HG02763 (cell line): ENCODE measurements around the gene NPC1L1.
A peak's percentile ranks its signal among the peaks of the same experiment; 100 is the strongest.

Source experiments
- ATAC-seq: cut with Tn5 transposase; IDR thresholded peaks from one replicate; pipeline ENCODE4 v1.9.1; 2021; ENCODE audit warnings: mild to moderate bottlenecking, moderate library complexity; ENCODE audit not compliant: unreplicated experiment

NPC1L1 gene

GRCh38 chr7:44482502-44483485, 58.3 kb downstream of the NPC1L1 start:
- ATAC-seq = no peak

- ATAC-seq = no peak
These were observed 63.2 kb downstream of the NPC1L1 start for GRCh38 chr7:44477938-44478337.

GRCh38 chr7:44477063-44477830, 63.9 kb downstream of the NPC1L1 start:
- peak; percentile 71 for ATAC-seq

- no peak for ATAC-seq
These were observed 64.8 kb downstream of the NPC1L1 start for GRCh38 chr7:44476313-44476712.

GRCh38 chr7:44473295-44473694, 67.8 kb downstream of the NPC1L1 start:
- ATAC-seq = no peak

GRCh38 chr7:44472843-44473242, 68.3 kb downstream of the NPC1L1 start:
- no peak for ATAC-seq

GRCh38 chr7:44471850-44472249, 69.3 kb downstream of the NPC1L1 start:
- ATAC-seq = no peak

GRCh38 chr7:44471436-44471835, 69.7 kb downstream of the NPC1L1 start:
- ATAC-seq = no peak

- ATAC-seq = no peak
These were observed 70.4 kb downstream of the NPC1L1 start for GRCh38 chr7:44470628-44471245.

GRCh38 chr7:44470135-44470479, 71.0 kb downstream of the NPC1L1 start:
- no peak for ATAC-seq

- no peak for ATAC-seq
These were observed 71.5 kb downstream of the NPC1L1 start for GRCh38 chr7:44469461-44470134.

- no peak for ATAC-seq
These were observed 73.9 kb downstream of the NPC1L1 start for GRCh38 chr7:44467217-44467548.

- ATAC-seq = no peak
These were observed 74.6 kb downstream of the NPC1L1 start for GRCh38 chr7:44466300-44467216.

GRCh38 chr7:44465490-44465889, 75.6 kb downstream of the NPC1L1 start:
- ATAC-seq = no peak

- ATAC-seq = no peak
These were observed 77.8 kb downstream of the NPC1L1 start for GRCh38 chr7:44463169-44463808.
